Coronary artery (tissue), 2 donors: Measurements from ENCODE around the gene MLST8.

ENCODE experiments used
- DNase-seq: peaks from one replicate; pipeline ENCODE4 v3.0.0-alpha.2; 2017; ENCODE audit warnings: low spot score
- H3K27ac ChIP-seq, 2 donors: fragments of 200-600 bp; sonication (generic); one replicate each; pipeline ENCODE4 v1.5.1; 2016 to 2019
- H3K4me3 ChIP-seq: fragments of 200-600 bp; sonication (generic); 2 replicates; pipeline ENCODE4 v1.5.1; 2016; ENCODE audit warnings: mild to moderate bottlenecking, moderate library complexity
- CTCF ChIP-seq: fragments of 200-600 bp; sonication (generic); IDR thresholded peaks from one replicate; pipeline ENCODE4 v1.5.1; 2019; ENCODE audit warnings: antibody characterized with exemption

Gene MLST8

GRCh38 chr16:2179107-2179501 is 26.1 kb upstream of the MLST8 start:
- no peak overlapping the region for H3K27ac ChIP-seq
- no peak for TF ChIP-seq CTCF
- DNase-seq, result no peak

GRCh38 chr16:2179576-2179975 is 25.7 kb upstream of the MLST8 start:
- Histone ChIP-seq H3K4me3 (no peak overlapping the region), H3K27ac (no peak overlapping the region)
- no peak for TF ChIP-seq CTCF
- DNase-seq, result no peak

More at GRCh38 chr16:2179107-2179501, 26.1 kb upstream of the MLST8 start:
- no peak overlapping the region for H3K4me3 ChIP-seq

GRCh38 chr16:2180461-2180860 is 24.8 kb upstream of the MLST8 start:
- Histone ChIP-seq H3K27ac (no peak overlapping the region), H3K4me3 (no peak overlapping the region)
- no peak for DNase-seq
- no peak for TF ChIP-seq CTCF

GRCh38 chr16:2180962-2181923 is 24.0 kb upstream of the MLST8 start:
- Histone ChIP-seq H3K27ac (no peak overlapping the region), H3K4me3 (no peak overlapping the region)

GRCh38 chr16:2181952-2182351 is 23.3 kb upstream of the MLST8 start:
- no peak for DNase-seq
- TF ChIP-seq CTCF, result no peak
- no peak overlapping the region for H3K4me3 ChIP-seq
- H3K27ac ChIP-seq, result no peak overlapping the region

More at GRCh38 chr16:2180962-2181923, 24.0 kb upstream of the MLST8 start:
- DNase-seq, result no peak
- no peak for TF ChIP-seq CTCF

- TF ChIP-seq CTCF, result no peak
- Histone ChIP-seq H3K27ac (no peak overlapping the region), H3K4me3 (no peak overlapping the region)
- no peak for DNase-seq
Measured at GRCh38 chr16:2183671-2184070, 21.6 kb upstream of the MLST8 start.

- Histone ChIP-seq H3K27ac (no peak overlapping the region), H3K4me3 (no peak overlapping the region)
- no peak for TF ChIP-seq CTCF
- no peak for DNase-seq
Measured at GRCh38 chr16:2184346-2184745, 20.9 kb upstream of the MLST8 start.
